SIG-M5 (cell line): ENCODE measurements around the gene MCC.

Experiments
- DNase-seq: peaks from one replicate; lab custom pipeline; 2025; lab: John Stamatoyannopoulos, UW

MCC gene

DNA sequence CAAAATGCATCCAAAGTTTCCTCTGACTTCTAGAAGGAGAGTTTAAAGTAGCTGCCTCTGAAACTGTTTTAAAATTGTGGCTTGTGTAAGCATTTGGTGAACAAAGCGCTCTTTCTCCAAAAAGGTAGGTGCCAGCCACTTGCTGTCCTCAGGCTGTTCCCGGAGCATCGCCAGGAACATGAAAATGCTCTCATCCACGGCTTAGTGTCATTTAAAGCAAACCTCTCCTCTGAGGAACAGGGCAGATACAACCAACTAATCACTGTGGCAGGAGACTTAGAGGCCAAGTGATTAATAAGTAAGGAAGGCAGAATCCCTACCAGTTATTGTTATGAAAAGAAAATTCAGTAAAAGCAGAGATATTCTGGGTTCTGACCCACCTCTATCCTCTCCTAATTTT lies 346.1 kb downstream of the MCC start:
- DNase-seq, result no peak

DNA sequence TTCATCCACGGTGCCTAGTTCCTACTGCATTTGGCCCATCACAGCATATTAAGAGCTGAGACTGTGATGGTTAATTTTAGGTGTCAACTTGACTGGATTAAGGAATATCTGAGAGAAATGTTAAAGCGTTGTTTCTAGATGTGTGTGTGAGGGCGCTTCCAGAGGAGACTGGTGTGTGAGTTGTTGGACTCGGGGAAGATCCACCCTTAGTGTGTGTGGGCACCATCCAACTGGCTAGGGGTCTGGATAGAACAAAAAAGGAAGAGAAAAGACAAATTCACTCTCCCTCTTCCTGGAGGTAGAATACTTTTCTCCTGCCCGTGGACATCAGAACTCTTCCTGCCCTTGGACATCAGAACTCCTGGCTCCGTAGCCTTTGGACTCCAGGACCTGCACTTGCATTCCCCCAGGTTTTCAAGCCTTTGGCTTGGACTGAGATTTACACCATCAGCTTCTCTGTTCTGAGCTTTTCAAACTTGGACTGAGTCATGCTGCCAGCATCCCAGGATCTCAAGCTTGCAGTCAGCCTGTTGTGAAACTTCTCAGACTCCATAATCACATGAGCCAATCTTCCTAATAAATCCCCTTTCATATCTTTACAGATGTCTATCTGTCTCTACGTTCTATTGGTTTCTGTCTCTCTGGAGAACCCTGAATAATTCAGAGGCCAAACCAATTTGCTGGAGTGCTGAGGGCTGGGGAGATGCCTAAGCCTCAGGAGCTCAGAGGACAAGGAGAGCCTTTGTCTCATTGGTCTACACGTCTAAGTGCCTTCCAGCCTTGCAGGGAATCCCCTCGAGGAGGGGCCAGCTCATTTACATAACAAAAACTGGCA lies 347.2 kb downstream of the MCC start:
- no peak for DNase-seq

DNA sequence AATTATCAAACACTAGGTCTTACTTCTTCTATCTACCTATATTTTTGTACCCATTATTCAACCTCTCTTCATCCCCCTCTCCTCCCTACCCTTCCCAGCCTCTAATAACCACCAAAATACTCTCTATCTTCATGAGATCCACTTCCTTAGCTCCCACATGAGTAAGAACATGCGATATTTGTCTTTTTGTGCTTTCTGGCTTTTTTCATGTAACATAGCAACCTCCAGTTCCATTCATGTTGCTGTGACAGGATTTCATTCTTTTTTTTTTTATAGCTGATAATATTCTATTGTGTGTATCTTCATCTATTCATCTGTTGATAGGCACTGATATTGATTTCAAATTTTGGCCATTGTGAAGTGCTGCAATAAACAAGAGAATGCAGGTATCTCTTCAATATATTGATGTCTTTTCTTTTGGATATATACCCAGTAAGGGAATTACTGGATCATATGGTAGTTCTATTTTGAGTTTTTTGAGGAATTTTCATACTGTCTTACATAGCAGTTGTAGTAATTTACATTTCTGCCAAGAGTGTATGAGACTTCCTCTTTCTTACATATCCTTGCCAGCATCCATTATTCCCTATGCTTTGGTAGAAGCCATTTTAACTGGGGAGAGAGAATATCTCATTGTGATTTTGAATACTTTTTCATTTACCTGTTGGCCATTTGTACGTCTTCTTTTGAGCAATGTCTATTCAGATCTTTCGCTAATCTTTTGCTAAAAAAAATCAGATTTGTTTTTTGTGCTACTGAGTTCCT lies 354.9 kb downstream of the MCC start:
- DNase-seq, result no peak

DNA sequence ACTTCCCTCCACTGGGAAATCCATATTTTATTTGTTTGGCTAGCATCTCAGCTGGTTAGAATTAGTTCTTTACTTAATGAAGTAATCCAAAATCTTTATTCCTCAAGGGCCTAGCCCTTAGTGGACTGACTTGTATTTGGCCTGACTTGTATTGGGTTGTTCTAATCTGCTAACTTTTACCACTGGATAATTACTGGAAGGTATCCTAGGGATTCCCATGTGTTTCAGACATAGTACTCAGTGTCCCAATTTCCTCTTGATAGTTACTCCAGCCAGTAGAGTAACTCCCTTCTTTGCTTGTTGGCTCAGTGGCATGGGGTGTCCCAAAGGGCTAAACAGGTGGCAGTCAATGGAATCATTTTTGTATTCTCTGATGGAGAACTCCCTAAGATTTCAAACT lies 355.7 kb downstream of the MCC start:
- no peak for DNase-seq

DNA sequence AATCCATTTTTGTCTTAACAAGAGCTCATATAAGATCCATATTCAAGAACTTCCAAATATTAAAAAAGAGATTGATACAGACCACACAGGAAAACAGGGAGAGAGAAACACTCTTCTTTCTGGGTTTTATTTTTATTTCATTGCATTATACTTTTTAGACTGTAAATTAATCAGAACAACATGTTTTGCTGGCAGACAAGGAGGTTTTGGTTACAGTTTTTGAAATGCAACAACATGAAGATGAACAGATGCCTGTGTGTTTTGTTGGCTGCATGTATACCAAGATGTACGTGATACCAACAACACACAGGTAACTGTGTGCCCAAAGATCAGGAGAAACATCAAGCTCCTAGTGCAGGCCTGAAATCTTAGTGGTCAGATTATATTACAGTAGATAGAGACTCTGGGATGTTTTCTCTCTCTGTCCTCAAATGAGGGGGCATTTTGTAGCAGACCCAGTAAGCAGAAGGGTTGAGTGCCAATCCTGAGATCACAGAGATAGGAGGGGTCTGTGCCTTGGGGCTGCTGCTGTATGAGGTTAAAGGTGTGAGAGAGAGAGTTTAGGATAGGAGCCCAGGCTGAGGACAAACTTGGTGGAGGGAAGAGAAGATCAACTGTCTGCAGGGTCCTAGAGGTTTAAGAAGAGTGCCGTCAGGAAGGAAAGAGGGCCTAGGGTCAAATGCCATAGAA lies 359.5 kb downstream of the MCC start:
- no peak for DNase-seq

DNA sequence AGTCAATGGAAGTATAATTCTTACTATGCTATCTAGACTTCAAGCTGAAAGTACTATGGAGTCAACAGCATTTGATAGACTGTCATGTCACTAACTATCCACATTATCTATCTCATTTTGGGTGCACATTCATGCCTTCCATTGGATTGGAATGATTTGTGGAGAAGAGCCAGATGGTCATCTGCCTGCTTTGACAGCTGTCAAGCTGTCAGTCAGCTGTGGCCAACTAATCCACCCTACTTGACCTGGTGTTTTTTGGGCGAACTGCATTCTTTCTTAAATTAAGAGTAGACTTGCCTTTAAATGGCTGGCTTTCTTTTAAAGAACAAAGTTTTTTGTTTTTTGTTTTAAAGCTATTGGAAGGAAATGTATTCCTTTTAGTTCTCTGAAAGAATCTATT lies 360.2 kb downstream of the MCC start:
- DNase-seq, result no peak

DNA sequence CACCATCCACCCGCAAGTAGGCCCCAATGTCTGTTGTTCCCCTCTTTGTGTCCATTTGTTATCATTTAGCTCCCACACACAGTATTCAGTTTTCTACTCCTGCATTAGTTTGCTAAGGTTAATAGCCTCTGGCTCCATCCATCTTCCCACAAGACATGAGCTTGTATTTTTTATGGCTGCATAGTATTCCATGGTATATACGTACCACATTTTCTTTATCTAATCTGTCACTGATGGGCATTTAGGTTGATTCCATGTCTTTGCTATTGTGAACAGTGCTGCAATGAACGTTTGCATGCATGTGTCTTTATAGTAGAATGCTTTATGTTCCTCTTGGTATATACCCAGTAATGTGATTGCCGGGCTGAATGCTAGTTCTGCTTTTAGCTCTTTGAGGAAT lies 361.2 kb downstream of the MCC start:
- no peak for DNase-seq

DNA sequence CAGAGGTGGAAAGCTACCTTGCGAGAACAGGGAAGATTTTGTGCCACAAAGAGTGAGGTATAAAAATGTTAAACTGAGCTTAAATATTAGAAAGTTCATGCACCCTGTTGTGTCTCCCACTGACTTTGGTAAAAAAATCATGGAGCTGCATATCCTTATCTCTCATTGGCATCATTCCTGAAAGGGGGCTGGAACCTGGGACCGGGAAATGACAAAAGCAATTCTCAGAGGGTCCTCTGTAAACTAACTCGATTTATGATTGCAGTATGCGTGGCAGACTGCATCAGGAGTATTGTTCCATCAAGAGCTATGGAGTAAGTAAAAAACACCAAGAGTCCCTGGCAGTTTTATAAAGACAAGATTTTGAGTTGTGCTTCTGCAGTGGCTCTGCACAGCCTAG lies 362.9 kb downstream of the MCC start:
- DNase-seq, result no peak

DNA sequence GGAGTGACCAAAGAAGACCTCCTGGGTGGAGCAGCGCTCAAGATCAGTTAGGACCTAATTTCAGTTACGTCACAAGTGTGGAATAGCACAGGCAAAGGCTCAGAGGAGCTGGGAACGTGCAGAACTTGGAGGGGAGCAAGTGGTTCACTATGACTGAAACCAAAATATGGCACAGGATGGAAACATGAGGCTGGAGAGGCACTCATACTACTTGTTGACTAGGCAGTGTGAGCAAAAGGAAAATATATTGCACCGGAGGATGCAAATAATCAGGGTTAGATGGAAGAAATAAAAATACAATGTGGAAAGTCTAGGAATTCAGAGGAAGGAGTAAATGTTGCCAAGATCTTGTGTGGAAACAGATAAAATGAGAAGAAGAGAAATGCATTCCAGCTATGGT lies 363.3 kb downstream of the MCC start:
- DNase-seq, result no peak

DNA sequence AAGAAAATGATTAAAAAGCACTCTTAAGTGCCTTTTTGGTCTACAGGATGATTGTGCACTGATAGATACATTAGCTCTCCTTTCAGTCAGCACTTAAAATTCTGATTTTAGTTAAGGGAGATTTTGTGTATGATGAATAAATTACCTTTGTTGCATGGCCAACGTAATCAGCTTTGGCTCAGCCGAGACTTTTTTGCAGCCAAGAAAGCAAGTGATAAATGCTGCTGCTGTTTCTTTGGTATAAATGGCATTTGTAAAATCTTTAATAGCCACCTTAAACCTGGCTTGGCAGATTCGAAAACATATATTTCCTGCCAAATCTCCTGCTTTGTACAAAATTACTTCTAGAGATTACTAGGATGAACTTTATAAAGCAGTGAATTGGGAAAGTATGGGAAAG lies 364.0 kb downstream of the MCC start:
- DNase-seq, result no peak

DNA sequence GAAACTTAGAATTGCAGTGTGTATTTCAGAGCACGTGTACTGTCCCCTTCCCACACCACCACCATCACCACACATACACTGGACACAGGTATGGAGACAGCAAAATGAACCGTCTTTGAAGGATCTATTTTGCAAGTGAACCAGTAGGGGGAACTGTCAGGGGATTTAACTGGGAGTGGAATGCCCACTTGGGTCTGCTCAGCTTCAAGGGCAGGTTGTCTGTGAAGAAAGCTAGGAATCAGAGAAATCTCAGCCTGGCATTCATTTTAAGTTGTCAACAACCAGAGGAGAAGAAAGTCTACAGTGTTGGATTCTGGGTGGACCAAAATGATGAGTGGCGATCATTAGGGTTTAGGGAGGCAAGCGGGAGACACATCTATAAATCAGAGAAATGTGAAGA lies 364.6 kb downstream of the MCC start:
- DNase-seq, result no peak

DNA sequence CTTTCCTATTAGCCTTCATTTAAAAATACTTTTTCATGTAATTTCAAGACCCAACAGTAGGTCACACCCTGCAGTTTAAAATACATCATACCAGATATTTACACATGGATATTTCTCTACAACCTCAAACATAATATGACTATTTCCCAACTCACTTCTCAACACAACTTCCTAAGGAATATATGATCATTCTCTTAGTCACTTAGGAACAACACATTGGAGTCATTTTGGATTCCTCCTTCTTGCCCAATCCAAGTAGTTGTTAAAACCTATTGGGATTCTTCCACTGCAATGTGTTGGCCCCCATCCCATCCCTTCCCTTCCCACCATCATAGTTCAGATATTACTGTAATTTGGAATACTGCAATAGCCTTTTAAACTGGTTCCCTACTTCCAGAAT lies 366.2 kb downstream of the MCC start:
- DNase-seq, result no peak

DNA sequence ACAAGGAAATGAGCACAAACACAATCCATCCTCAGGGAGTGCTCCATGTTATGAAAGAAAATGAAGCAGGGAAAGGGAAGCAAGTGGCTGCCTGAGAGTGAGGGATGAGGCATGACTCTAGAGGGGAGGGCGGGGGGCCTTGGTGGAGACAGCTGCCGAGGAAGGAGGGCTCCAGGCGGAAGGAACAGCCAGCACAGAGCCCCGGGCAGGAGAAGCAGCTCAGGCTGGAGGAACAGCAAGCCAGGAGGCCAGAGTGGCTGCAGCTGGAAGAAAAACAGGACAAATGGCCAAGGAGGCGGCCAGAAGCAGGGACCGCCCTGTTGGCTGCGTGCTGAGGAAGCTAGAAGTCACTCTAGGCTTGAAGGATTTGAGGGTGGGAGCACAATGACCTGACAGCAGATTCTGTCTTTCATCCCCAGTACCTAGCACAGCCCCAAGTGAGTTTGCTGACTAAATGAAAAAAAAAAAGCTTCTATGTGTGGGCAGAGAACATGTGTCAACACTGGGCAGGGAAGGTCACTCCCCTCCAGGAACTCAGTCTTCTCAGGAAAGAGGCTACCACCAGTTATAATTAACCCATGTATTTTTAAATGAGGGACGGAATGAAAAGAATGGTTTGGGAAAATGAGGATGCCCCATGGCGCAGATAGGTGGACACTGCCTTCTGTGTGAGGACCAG lies 368.9 kb downstream of the MCC start:
- no peak for DNase-seq

DNA sequence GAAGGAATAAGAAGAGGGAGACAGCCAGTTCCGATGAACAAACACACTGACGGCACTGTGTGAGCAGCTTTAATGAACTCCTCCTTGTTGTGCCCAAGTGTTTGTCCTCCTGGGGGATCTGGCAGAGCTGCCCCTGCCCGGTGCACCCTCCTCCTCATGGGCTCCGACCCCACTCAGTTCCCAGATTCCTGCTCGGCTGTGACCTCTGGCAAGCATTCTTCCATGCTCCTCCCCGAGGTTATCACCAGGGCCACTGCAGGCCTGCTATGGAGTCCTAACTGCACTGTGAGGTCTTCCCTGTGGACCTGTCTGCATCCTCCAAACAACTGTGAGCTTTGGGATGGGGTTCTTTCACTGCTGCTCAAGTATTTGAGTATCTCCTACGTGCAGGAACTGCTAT lies 369.5 kb downstream of the MCC start:
- no peak for DNase-seq

DNA sequence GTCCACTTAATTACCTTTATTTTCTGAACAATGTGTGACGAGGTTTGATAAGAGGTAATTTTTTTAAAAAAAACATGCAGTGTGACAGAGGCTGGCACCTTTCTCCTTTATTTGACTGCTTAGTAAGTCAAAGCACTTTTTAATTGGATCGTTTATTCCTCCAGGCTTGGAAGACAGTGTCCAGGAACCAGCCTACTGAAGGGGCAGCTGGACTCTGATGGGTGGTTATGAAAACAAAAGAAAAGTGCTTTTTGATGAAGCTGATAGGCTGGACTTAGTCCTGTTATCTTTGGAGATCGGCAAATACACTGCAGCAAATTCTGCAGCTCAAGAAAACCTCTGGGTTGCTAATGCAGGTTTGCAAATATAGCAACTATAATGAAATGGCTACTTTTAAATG lies 370.0 kb downstream of the MCC start:
- no peak for DNase-seq

DNA sequence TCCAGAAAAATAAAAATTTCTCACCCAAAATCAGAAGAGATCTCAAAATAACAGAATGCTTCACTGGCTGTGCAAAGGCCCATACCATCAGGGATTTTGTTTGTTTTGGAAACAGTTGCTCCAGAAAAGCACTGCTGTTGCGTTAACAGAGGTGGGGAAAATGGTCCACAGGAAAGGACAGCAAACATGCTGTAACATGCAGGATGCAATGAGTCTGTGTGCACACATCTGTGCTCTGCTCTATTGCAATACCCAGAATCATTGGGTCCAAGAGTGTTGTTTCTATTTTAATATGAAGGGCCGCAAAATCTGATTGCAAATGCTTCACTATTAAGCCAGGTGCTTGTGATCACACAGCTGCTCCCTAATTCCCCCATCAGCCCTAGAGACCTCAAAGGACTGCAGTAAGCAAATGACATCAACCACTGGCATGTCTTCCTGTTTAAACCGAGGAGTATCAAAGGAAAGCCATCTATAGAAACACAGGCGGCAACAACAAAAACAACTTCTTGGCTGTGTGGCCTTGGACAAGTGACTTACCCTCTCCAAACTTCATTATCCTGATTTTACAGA lies 370.6 kb downstream of the MCC start:
- DNase-seq, result no peak

DNA sequence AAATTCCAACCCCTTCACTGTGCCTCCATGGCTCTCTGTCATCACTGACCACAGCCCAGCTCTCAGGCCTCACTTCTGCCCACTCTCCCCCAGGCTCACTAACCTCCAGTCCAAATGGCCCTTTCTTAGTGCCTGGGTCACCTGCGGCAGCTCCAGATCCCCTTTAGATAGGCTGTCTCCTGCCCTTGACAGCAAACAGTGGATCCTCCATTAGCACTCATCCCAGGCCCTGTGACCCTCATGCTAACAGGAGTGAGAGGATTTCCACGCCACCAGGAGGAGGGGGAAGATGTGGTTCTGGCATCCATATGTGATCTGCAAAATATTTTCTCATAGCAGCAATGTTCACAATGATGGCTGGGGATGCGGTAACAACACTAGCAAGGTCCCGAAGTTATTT lies 372.3 kb downstream of the MCC start:
- no peak for DNase-seq

DNA sequence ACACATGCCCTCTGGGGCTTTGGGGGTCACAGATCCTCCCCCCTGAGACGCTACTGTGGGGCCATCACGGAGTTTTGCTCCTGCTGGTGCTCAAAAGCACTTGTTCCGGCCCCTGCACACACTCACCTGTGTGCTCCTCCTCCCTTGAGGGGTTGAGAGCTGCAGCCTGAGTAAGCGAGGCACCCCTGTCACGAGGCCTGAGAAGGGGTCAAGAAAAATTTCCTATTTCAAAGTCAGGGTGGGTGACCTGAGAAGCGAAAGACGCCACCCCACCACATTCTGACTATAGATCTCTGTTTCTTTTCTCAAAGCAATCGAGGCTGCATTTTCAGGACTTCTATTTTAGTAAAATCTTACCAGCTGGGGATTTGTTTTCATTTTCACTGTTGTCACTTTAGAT lies 373.2 kb downstream of the MCC start:
- DNase-seq, result no peak

DNA sequence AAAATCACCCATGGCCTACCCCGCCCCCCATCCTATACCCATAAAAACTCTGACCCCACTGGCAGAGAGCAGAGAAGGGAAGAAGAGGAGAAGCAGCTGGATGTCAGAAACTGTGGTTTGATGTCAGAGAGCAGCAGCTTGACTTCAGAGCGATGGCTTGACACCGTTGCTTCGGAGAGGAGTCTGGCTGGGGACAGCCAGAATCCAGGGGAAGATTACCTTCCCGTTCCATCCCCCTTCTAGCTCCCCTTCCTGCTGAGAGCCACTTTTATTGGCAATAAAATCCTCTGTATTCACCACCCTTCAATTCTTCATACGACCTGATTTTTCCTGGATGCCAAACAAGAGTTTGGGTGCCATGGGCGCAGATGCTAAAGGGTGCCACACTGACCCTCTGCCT lies 373.7 kb downstream of the MCC start:
- no peak for DNase-seq

DNA sequence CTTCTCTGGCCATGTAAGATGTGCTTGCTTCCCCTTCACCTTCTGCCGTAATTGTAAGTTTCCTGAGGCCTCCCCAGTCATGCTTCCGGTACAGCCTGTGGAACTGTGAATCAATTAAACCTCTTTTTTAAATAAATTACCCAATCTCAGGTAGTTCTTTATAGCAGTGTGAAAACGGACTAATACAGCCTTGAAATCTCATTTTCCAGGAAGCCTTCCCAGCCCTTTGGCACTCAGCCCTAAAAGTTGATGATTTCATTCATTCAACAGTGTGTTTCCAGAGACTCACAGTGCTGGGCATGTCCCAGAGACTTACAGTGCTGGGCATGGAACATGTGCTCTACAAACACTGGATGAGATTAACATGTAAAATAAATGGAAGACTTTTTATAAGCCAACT lies 375.8 kb downstream of the MCC start:
- no peak for DNase-seq

DNA sequence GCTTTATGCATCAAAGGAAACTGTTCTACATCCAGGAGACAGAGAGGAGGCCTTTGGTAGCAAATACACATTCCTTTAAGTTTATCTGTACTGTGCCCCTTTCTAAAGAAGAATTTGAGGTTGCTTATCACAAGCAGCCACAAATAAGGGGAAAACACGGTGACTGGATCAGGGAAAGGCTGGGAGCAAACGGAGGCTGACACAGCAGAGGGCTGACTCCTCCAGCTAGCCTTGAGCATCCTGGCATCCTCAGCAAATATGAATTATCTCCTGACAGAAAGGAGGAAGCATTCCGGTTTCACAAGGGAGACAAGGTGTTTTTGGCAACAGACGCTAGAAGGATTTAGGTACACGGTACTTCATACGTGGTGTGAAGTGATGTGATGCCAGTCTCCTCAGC lies 378.1 kb downstream of the MCC start:
- no peak for DNase-seq

DNA sequence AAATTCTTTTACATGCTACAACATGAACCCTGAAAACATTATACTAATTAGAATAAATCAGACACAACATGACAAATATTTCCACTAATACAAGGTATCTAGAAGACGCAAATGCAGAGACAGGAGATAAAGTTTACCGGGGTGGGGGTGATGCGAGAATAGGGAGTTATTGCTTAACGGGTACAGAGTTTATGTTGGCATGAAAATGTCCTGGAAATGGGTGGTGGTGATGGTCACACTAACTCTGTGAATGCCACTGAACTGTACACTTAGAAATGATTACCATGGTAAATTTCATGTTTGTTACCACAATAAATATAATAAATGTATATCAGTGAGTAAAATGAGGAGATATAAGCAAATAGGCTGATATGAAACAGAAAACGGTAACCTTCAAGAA lies 378.9 kb downstream of the MCC start:
- DNase-seq, result no peak
